Measurements from ENCODE around the gene TRIM8. TPM values are rescaled to one million over a fixed set of nuclear protein-coding genes. Genes with fewer than 3 reads are reported as not detected.

Gene TRIM8
- 49.9 TPM for polyA plus RNA-seq (2013)

- POLR2A ChIA-PET, result interaction anchor here (0.6 to 3.2 kb wide), 11 partner anchors 16 to 321 kb away, joined by 3 to 24 read pairs (median 3); no protein-coding TSS in a partner anchor
- Histone ChIP-seq H3K4me1 (ENCODE audit: control extremely low read depth in 1 of 4, control insufficient read depth in 4 of 4, insufficient read depth in 4 of 4, low read length in 3 of 4) (peaks cover 5 to 57% (median 52%) of the 10 kb centered on the region in 4 experiments), H3K9me3 (ENCODE audit: control extremely low read depth in 1 of 5, control insufficient read depth in 4 of 5, insufficient read depth in 2 of 5, low read depth in 1 of 5, low read length in 4 of 5) (no peaks in the 10 kb centered on the region), H3K36me3 (ENCODE audit: control insufficient read depth in 4 of 4, insufficient read depth in 4 of 4, low read length in 3 of 4) (peaks cover 0 to 15% (median 8%) of the 10 kb centered on the region in 4 experiments), H3K4me3 (ENCODE audit: control insufficient read depth in 1 of 7, extremely low read depth in 1 of 7, insufficient read depth in 4 of 7, low read depth in 2 of 7, low read length in 6 of 7) (peak within 1 kb of the TSS; percentile 70 to 92 (median 84)), H3K27me3 (replicated peaks in 2 of 5; ENCODE audit: control insufficient read depth in 4 of 5, insufficient read depth in 5 of 5, low read length in 4 of 5) (no peaks in the 10 kb centered on the region), H3K27ac (ENCODE audit: insufficient read depth in 1 of 2, low read depth in 1 of 2, low read length in 2 of 2, poor library complexity in 1 of 2, severe bottlenecking in 2 of 2) (peak within 1 kb of the TSS; percentile 92 to 95)
- peak in 2 of 3 donors; percentile 46 to 69 for DNase-seq
- 0% methylated on average over 63 of the region's 80 CpGs for WGBS (ENCODE audit: insufficient coverage)
- CTCF ChIA-PET, result interaction anchor here (0.8 to 3.4 kb wide), 19 partner anchors 9 to 212 kb away, joined by 3 to 18 read pairs (median 6); partner anchors contain the start of genes ACTR1A, CUEDC2 and SUFU
Observed at GRCh38 chr10:102644066-102644645, at the start of gene TRIM8. Gene TRIM8 (plus strand): TSS chr10:102644479. CDS start chr10:102644618, 139 bp downstream.

- Histone ChIP-seq H3K27me3 (replicated peaks in 2 of 5; ENCODE audit: control insufficient read depth in 4 of 5, insufficient read depth in 5 of 5, low read length in 4 of 5) (no peaks in the 10 kb centered on the region), H3K27ac (ENCODE audit: insufficient read depth in 1 of 2, low read depth in 1 of 2, low read length in 2 of 2, poor library complexity in 1 of 2, severe bottlenecking in 2 of 2) (no peak overlapping the region), H3K9me3 (ENCODE audit: control extremely low read depth in 1 of 5, control insufficient read depth in 4 of 5, insufficient read depth in 2 of 5, low read depth in 1 of 5, low read length in 4 of 5) (no peaks in the 10 kb centered on the region), H3K4me1 (ENCODE audit: control extremely low read depth in 1 of 4, control insufficient read depth in 4 of 4, insufficient read depth in 4 of 4, low read length in 3 of 4) (peaks cover 4 to 60% (median 55%) of the 10 kb centered on the region in 4 experiments), H3K36me3 (ENCODE audit: control insufficient read depth in 4 of 4, insufficient read depth in 4 of 4, low read length in 3 of 4) (peaks cover 0 to 18% (median 13%) of the 10 kb centered on the region in 4 experiments), H3K4me3 (ENCODE audit: control insufficient read depth in 1 of 7, extremely low read depth in 1 of 7, insufficient read depth in 4 of 7, low read depth in 2 of 7, low read length in 6 of 7) (no peak overlapping the region)
- DNase-seq, result no peak
- WGBS (ENCODE audit: insufficient coverage), result 27% methylated on average over 2 of the region's 2 CpGs
- ChIA-PET POLR2A (interaction anchor here (1.6 kb wide), 1 partner anchor 49 kb away, joined by 5 read pairs; the partner anchor contains the start of gene TRIM8), CTCF (interaction anchor here (1.0 to 13.4 kb wide), 18 partner anchors 9 to 92 kb away, joined by 3 to 154 read pairs (median 6); partner anchors contain the start of genes ACTR1A, SUFU and TRIM8)
Observed at GRCh38 chr10:102595293-102595692, 49.0 kb upstream of the TRIM8 start.

GRCh38 chr10:102595897-102596296 lies 48.4 kb upstream of the TRIM8 start:
- POLR2A ChIA-PET, result interaction anchor here (1.6 kb wide), 1 partner anchor 49 kb away, joined by 5 read pairs; the partner anchor contains the start of gene TRIM8
- no peak overlapping the region for H3K4me3 ChIP-seq (ENCODE audit: control insufficient read depth in 1 of 7, extremely low read depth in 1 of 7, insufficient read depth in 4 of 7, low read depth in 2 of 7, low read length in 6 of 7)
- H3K36me3 ChIP-seq (ENCODE audit: control insufficient read depth in 4 of 4, insufficient read depth in 4 of 4, low read length in 3 of 4), result peaks cover 0 to 18% (median 13%) of the 10 kb centered on the region in 4 experiments
- H3K9me3 ChIP-seq (ENCODE audit: control extremely low read depth in 1 of 5, control insufficient read depth in 4 of 5, insufficient read depth in 2 of 5, low read depth in 1 of 5, low read length in 4 of 5), result no peaks in the 10 kb centered on the region
- peak overlapping the region in 1 of 2 experiments; percentile 20 for H3K27ac ChIP-seq (ENCODE audit: insufficient read depth in 1 of 2, low read depth in 1 of 2, low read length in 2 of 2, poor library complexity in 1 of 2, severe bottlenecking in 2 of 2)
- CTCF ChIA-PET, result interaction anchor here (0.6 to 13.4 kb wide), 22 partner anchors 9 to 93 kb away, joined by 3 to 154 read pairs (median 4); partner anchors contain the start of genes ACTR1A, SUFU and TRIM8
- peaks cover 6 to 66% (median 61%) of the 10 kb centered on the region in 4 experiments for H3K4me1 ChIP-seq (ENCODE audit: control extremely low read depth in 1 of 4, control insufficient read depth in 4 of 4, insufficient read depth in 4 of 4, low read length in 3 of 4)
- no peaks in the 10 kb centered on the region for H3K27me3 ChIP-seq (replicated peaks in 2 of 5; ENCODE audit: control insufficient read depth in 4 of 5, insufficient read depth in 5 of 5, low read length in 4 of 5)
- WGBS (ENCODE audit: insufficient coverage), result 81% methylated on average over 4 of the region's 4 CpGs
- no peak for DNase-seq

GRCh38 chr10:102596506-102596971 lies 47.7 kb upstream of the TRIM8 start:
- H3K9me3 ChIP-seq (ENCODE audit: control extremely low read depth in 1 of 5, control insufficient read depth in 4 of 5, insufficient read depth in 2 of 5, low read depth in 1 of 5, low read length in 4 of 5), result no peaks in the 10 kb centered on the region
- H3K4me1 ChIP-seq (ENCODE audit: control extremely low read depth in 1 of 4, control insufficient read depth in 4 of 4, insufficient read depth in 4 of 4, low read length in 3 of 4), result peaks cover 8 to 72% (median 68%) of the 10 kb centered on the region in 4 experiments
- H3K4me3 ChIP-seq (ENCODE audit: control insufficient read depth in 1 of 7, extremely low read depth in 1 of 7, insufficient read depth in 4 of 7, low read depth in 2 of 7, low read length in 6 of 7), result no peak overlapping the region
- H3K36me3 ChIP-seq (ENCODE audit: control insufficient read depth in 4 of 4, insufficient read depth in 4 of 4, low read length in 3 of 4), result peaks cover 0 to 18% (median 13%) of the 10 kb centered on the region in 4 experiments
- H3K27me3 ChIP-seq (replicated peaks in 2 of 5; ENCODE audit: control insufficient read depth in 4 of 5, insufficient read depth in 5 of 5, low read length in 4 of 5), result no peaks in the 10 kb centered on the region
- ChIA-PET CTCF (interaction anchor here (0.6 to 13.4 kb wide), 20 partner anchors 9 to 146 kb away, joined by 3 to 154 read pairs (median 4); partner anchors contain the start of genes C10orf95 and TRIM8), POLR2A (interaction anchor here (1.3 kb wide), 1 partner anchor 48 kb away, joined by 3 read pairs; the partner anchor contains the start of gene TRIM8)
- peak; percentile 54 to 57 (median 55) for DNase-seq
- H3K27ac ChIP-seq (ENCODE audit: insufficient read depth in 1 of 2, low read depth in 1 of 2, low read length in 2 of 2, poor library complexity in 1 of 2, severe bottlenecking in 2 of 2), result peak overlapping the region; percentile 14 to 91
- 70% methylated on average over 2 of the region's 3 CpGs for whole genome bisulfite sequencing (ENCODE audit: insufficient coverage)

GRCh38 chr10:102597131-102597991 lies 46.9 kb upstream of the TRIM8 start:
- CTCF ChIA-PET, result interaction anchor here (0.6 to 13.4 kb wide), 16 partner anchors 10 to 147 kb away, joined by 3 to 154 read pairs (median 6); partner anchors contain the start of genes C10orf95, SUFU and TRIM8
- Histone ChIP-seq H3K4me1 (ENCODE audit: control extremely low read depth in 1 of 4, control insufficient read depth in 4 of 4, insufficient read depth in 4 of 4, low read length in 3 of 4) (peaks cover 8 to 80% (median 74%) of the 10 kb centered on the region in 4 experiments), H3K36me3 (ENCODE audit: control insufficient read depth in 4 of 4, insufficient read depth in 4 of 4, low read length in 3 of 4) (peaks cover 0 to 21% (median 12%) of the 10 kb centered on the region in 4 experiments), H3K27me3 (replicated peaks in 2 of 5; ENCODE audit: control insufficient read depth in 4 of 5, insufficient read depth in 5 of 5, low read length in 4 of 5) (no peaks in the 10 kb centered on the region), H3K9me3 (ENCODE audit: control extremely low read depth in 1 of 5, control insufficient read depth in 4 of 5, insufficient read depth in 2 of 5, low read depth in 1 of 5, low read length in 4 of 5) (no peaks in the 10 kb centered on the region), H3K27ac (ENCODE audit: insufficient read depth in 1 of 2, low read depth in 1 of 2, low read length in 2 of 2, poor library complexity in 1 of 2, severe bottlenecking in 2 of 2) (peak overlapping the region; percentile 14 to 91), H3K4me3 (ENCODE audit: control insufficient read depth in 1 of 7, extremely low read depth in 1 of 7, insufficient read depth in 4 of 7, low read depth in 2 of 7, low read length in 6 of 7) (peak overlapping the region in 1 of 7 experiments; percentile 30)
- DNase-seq, result peak in 2 of 3 donors; percentile 61 to 67
- 47% methylated on average over 8 of the region's 16 CpGs for WGBS (ENCODE audit: insufficient coverage)
- POLR2A ChIA-PET, result interaction anchor here (0.6 to 2.1 kb wide), 3 partner anchors 22 to 47 kb away, joined by 3 to 12 read pairs (median 3); partner anchors contain the start of gene TRIM8

GRCh38 chr10:102598243-102598642 lies 46.0 kb upstream of the TRIM8 start:
- ChIA-PET CTCF (interaction anchor here (0.6 to 13.4 kb wide), 11 partner anchors 11 to 147 kb away, joined by 3 to 154 read pairs (median 6); partner anchors contain the start of genes C10orf95, SUFU and TRIM8), POLR2A (interaction anchor here (0.6 to 2.1 kb wide), 3 partner anchors 21 to 203 kb away, joined by 3 to 12 read pairs (median 3); no protein-coding TSS in a partner anchor)
- 51% methylated on average over 6 of the region's 8 CpGs for WGBS (ENCODE audit: insufficient coverage)
- Histone ChIP-seq H3K9me3 (ENCODE audit: control extremely low read depth in 1 of 5, control insufficient read depth in 4 of 5, insufficient read depth in 2 of 5, low read depth in 1 of 5, low read length in 4 of 5) (no peaks in the 10 kb centered on the region), H3K27me3 (replicated peaks in 2 of 5; ENCODE audit: control insufficient read depth in 4 of 5, insufficient read depth in 5 of 5, low read length in 4 of 5) (no peaks in the 10 kb centered on the region), H3K4me1 (ENCODE audit: control extremely low read depth in 1 of 4, control insufficient read depth in 4 of 4, insufficient read depth in 4 of 4, low read length in 3 of 4) (peaks cover 8 to 88% (median 79%) of the 10 kb centered on the region in 4 experiments), H3K27ac (ENCODE audit: insufficient read depth in 1 of 2, low read depth in 1 of 2, low read length in 2 of 2, poor library complexity in 1 of 2, severe bottlenecking in 2 of 2) (peak overlapping the region; percentile 81 to 91), H3K4me3 (ENCODE audit: control insufficient read depth in 1 of 7, extremely low read depth in 1 of 7, insufficient read depth in 4 of 7, low read depth in 2 of 7, low read length in 6 of 7) (peak overlapping the region in 1 of 7 experiments; percentile 30), H3K36me3 (ENCODE audit: control insufficient read depth in 4 of 4, insufficient read depth in 4 of 4, low read length in 3 of 4) (peaks cover 0 to 19% (median 12%) of the 10 kb centered on the region in 4 experiments)
- DNase-seq, result no peak

Data from common myeloid progenitor, CD34-positive (primary cell).